Neural crest cell (in vitro differentiated cells): ENCODE data around the gene ZNF341. TPM values are rescaled to one million over a fixed set of nuclear protein-coding genes. Genes with fewer than 3 reads are reported as not detected.

ENCODE experiments used
- DNase-seq: peaks from one replicate; pipeline ENCODE4 v3.0.0; 2021; ENCODE audit warnings: low read depth, mixed read lengths, low spot score
- H3K27ac Mint-ChIP-seq: one replicate; pipeline ENCODE4 v1.8.0; 2021; ENCODE audit warnings: mild to moderate bottlenecking, mixed read lengths; ENCODE audit not compliant: unreplicated experiment
- H3K27me3 Mint-ChIP-seq: 2 replicates; pipeline ENCODE4 v1.8.0; 2021; ENCODE audit warnings: low read depth, mild to moderate bottlenecking, mixed read lengths
- H3K36me3 Mint-ChIP-seq: 2 replicates; pipeline ENCODE4 v1.8.0; 2021; ENCODE audit warnings: low read depth, mild to moderate bottlenecking, mixed read lengths
- H3K4me1 Mint-ChIP-seq: 2 replicates; pipeline ENCODE4 v1.8.0; 2021; ENCODE audit warnings: mixed read lengths
- H3K4me3 Mint-ChIP-seq: one replicate; pipeline ENCODE4 v1.8.0; 2021; ENCODE audit warnings: mild to moderate bottlenecking, mixed read lengths
- H3K9me3 Mint-ChIP-seq: 2 replicates; pipeline ENCODE4 v1.8.0; 2021; ENCODE audit warnings: mixed read lengths
- CTCF ChIP-seq: fragments of 200-600 bp; sonication (generic); conservative IDR thresholded peaks from 2 replicates; pipeline ENCODE4 v1.5.0; 2021; ENCODE audit warnings: antibody characterized with exemption, mild to moderate bottlenecking
- total RNA-seq: library from RNA; stranded (reverse); gene quantifications from 2 replicates; pipeline ENCODE4 v1.2.1, GENCODE V29; 2021

ZNF341 gene
- total RNA-seq, 1 donor from 2014 or later: 5.1 TPM

- TF ChIP-seq CTCF: no peak
- Mint-ChIP-seq H3K9me3 (no peaks in the 10 kb centered on the region), H3K27ac (no peak overlapping the region), H3K27me3 (no peaks in the 10 kb centered on the region), H3K4me1 (peaks cover 26% of the 10 kb centered on the region), H3K36me3 (no peaks in the 10 kb centered on the region), H3K4me3 (no peak overlapping the region)
- DNase-seq: no peak
Measured at GRCh38 chr20:33785503-33785902, 53.7 kb downstream of the ZNF341 start.

- H3K4me1 Mint-ChIP-seq: peaks cover 26% of the 10 kb centered on the region
- TF ChIP-seq CTCF: no peak
- no peaks in the 10 kb centered on the region for H3K27me3 Mint-ChIP-seq
- H3K4me3 Mint-ChIP-seq: no peak overlapping the region
- no peaks in the 10 kb centered on the region for H3K9me3 Mint-ChIP-seq
- no peaks in the 10 kb centered on the region for H3K36me3 Mint-ChIP-seq
- H3K27ac Mint-ChIP-seq: peak overlapping the region; percentile 83
- no peak for DNase-seq
Measured at GRCh38 chr20:33787253-33787891, 55.6 kb downstream of the ZNF341 start.

GRCh38 chr20:33788351-33789049 is 56.7 kb downstream of the ZNF341 start:
- Mint-ChIP-seq H3K4me3 (no peak overlapping the region), H3K36me3 (no peaks in the 10 kb centered on the region), H3K27ac (peak overlapping the region; percentile 86), H3K27me3 (no peaks in the 10 kb centered on the region), H3K4me1 (peaks cover 21% of the 10 kb centered on the region), H3K9me3 (no peaks in the 10 kb centered on the region)
- no peak for TF ChIP-seq CTCF
- no peak for DNase-seq

- no peaks in the 10 kb centered on the region for H3K9me3 Mint-ChIP-seq
- no peak overlapping the region for H3K4me3 Mint-ChIP-seq
- H3K4me1 Mint-ChIP-seq: peaks cover 21% of the 10 kb centered on the region
- H3K27me3 Mint-ChIP-seq: no peaks in the 10 kb centered on the region
- no peak for DNase-seq
- no peaks in the 10 kb centered on the region for H3K36me3 Mint-ChIP-seq
- H3K27ac Mint-ChIP-seq: peak overlapping the region; percentile 59
- TF ChIP-seq CTCF: no peak
Measured at GRCh38 chr20:33789109-33789857, 57.5 kb downstream of the ZNF341 start.

DNA sequence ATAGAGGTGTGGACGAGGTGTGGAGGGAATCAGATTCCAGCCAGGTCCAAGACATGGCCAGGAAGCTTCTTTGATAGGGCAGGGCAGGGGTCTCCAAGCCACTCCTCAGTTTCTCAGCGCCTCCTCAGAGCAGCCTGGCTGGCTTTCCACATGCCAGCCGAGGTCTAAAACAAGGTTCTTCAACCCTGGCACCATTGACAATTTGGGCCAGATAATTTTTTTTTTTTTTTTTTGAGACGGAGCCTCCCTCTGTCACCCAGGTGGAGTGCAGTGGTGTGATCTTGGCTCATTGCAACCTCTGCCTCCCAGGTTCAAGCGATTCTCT is 58.0 kb downstream of the ZNF341 start:
- Mint-ChIP-seq H3K36me3 (no peaks in the 10 kb centered on the region), H3K4me1 (peaks cover 21% of the 10 kb centered on the region), H3K27ac (no peak overlapping the region), H3K27me3 (no peaks in the 10 kb centered on the region), H3K4me3 (no peak overlapping the region), H3K9me3 (no peaks in the 10 kb centered on the region)
- DNase-seq: no peak
- TF ChIP-seq CTCF: no peak
